IPS-NIHi7 (cell line): ENCODE data around the gene C2CD4D.
"Not testable (repeated sequence)": the region's sequence is repeated elsewhere in the genome, so short reads cannot be mapped to it uniquely, and the experiment has no call there.

Source experiments
- DNase-seq: peaks from one replicate; pipeline ENCODE4 v3.0.0; 2012; ENCODE audit warnings: mixed read lengths; ENCODE audit errors: extremely low spot score

C2CD4D gene

GRCh38 chr1:151839457-151840403 is at the start of gene C2CD4D:
Gene C2CD4D, minus strand, starts transcription at chr1:151839820. Its CDS starts 831 bp downstream, at chr1:151838989.
- peak; percentile 83 for DNase-seq

GRCh38 chr1:151888972-151889570 is 49.5 kb upstream of the C2CD4D start:
- DNase-seq, result no peak

- DNase-seq, result no peak
These were observed 47.4 kb upstream of the C2CD4D start for GRCh38 chr1:151887028-151887427.

GRCh38 chr1:151885479-151885878 is 45.9 kb upstream of the C2CD4D start:
- DNase-seq, result no peak

GRCh38 chr1:151884879-151885278 is 45.3 kb upstream of the C2CD4D start:
- DNase-seq, result not testable (repeated sequence)

GRCh38 chr1:151884445-151884844 is 44.8 kb upstream of the C2CD4D start:
- DNase-seq, result not testable (repeated sequence)

GRCh38 chr1:151883898-151884297 is 44.3 kb upstream of the C2CD4D start:
- DNase-seq, result not testable (repeated sequence)

- DNase-seq, result not testable (repeated sequence)
These were observed 43.3 kb upstream of the C2CD4D start for GRCh38 chr1:151882918-151883317.

GRCh38 chr1:151882466-151882865 is 42.8 kb upstream of the C2CD4D start:
- DNase-seq, result no peak

- no peak for DNase-seq
These were observed 41.9 kb upstream of the C2CD4D start for GRCh38 chr1:151881479-151881878.

- DNase-seq, result no peak
These were observed 35.9 kb upstream of the C2CD4D start for GRCh38 chr1:151875419-151876097.

GRCh38 chr1:151872776-151873175 is 33.2 kb upstream of the C2CD4D start:
- not testable (repeated sequence) for DNase-seq

- no peak for DNase-seq
These were observed 31.8 kb upstream of the C2CD4D start for GRCh38 chr1:151871284-151872030.

- no peak for DNase-seq
These were observed 28.9 kb upstream of the C2CD4D start for GRCh38 chr1:151868486-151868885.

- DNase-seq, result no peak
These were observed 28.3 kb upstream of the C2CD4D start for GRCh38 chr1:151867765-151868411.

GRCh38 chr1:151867321-151867720 is 27.7 kb upstream of the C2CD4D start:
- DNase-seq, result no peak

- DNase-seq, result no peak
These were observed 24.8 kb upstream of the C2CD4D start for GRCh38 chr1:151864411-151864810.

- DNase-seq, result no peak
These were observed 23.0 kb upstream of the C2CD4D start for GRCh38 chr1:151862604-151863003.

GRCh38 chr1:151860504-151861187 is 21.0 kb upstream of the C2CD4D start:
- peak; percentile 62 for DNase-seq

GRCh38 chr1:151859891-151860293 is 20.3 kb upstream of the C2CD4D start:
- DNase-seq, result no peak
